Stimulated activated CD8-positive, alpha-beta memory T cell treated with anti-CD3 and anti-CD28 coated beads, Interleukin-4, amount 100 ng/mL, for 4 hours (primary cell): Measurements from ENCODE around the gene PTPN20.

Experiments
- DNase-seq, 2 donors: peaks; one replicate each; pipeline ENCODE4 v3.0.0-alpha.2; 2020; ENCODE audit warnings: low read depth in 2 of 2, low spot score in 1 of 2

PTPN20 gene

GRCh38 chr10:47020471-47020870, 109.2 kb downstream of the PTPN20 start:
- DNase-seq: no peak

GRCh38 chr10:47021850-47022249, 110.6 kb downstream of the PTPN20 start:
- no peak for DNase-seq

GRCh38 chr10:47022311-47023131, 111.3 kb downstream of the PTPN20 start:
- no peak for DNase-seq

GRCh38 chr10:47023237-47024045, 112.2 kb downstream of the PTPN20 start:
- DNase-seq: no peak

GRCh38 chr10:47024046-47024322, 112.8 kb downstream of the PTPN20 start:
- no peak for DNase-seq

- DNase-seq: peak; percentile 24 to 48
Measured at GRCh38 chr10:47024399-47025252, 113.4 kb downstream of the PTPN20 start.

GRCh38 chr10:47025253-47025539, 114.0 kb downstream of the PTPN20 start:
- DNase-seq: no peak

- no peak for DNase-seq
Measured at GRCh38 chr10:47025540-47026300, 114.5 kb downstream of the PTPN20 start.

- no peak for DNase-seq
Measured at GRCh38 chr10:47026301-47027107, 115.3 kb downstream of the PTPN20 start.

GRCh38 chr10:47027108-47027783, 116.0 kb downstream of the PTPN20 start:
- no peak for DNase-seq

- DNase-seq: no peak
Measured at GRCh38 chr10:47027784-47028260, 116.6 kb downstream of the PTPN20 start.

- no peak for DNase-seq
Measured at GRCh38 chr10:47028466-47028865, 117.2 kb downstream of the PTPN20 start.

GRCh38 chr10:47029181-47030009, 118.2 kb downstream of the PTPN20 start:
- no peak for DNase-seq

- no peak for DNase-seq
Measured at GRCh38 chr10:47030191-47030703, 119.0 kb downstream of the PTPN20 start.

- no peak for DNase-seq
Measured at GRCh38 chr10:47031211-47031900, 120.1 kb downstream of the PTPN20 start.

- no peak for DNase-seq
Measured at GRCh38 chr10:47031901-47032465, 120.8 kb downstream of the PTPN20 start.

- no peak for DNase-seq
Measured at GRCh38 chr10:47033081-47033480, 121.9 kb downstream of the PTPN20 start.
